GM19238 (cell line): ENCODE measurements around the gene SPEM1.

Source experiments
- DNase-seq: peaks from one replicate; pipeline ENCODE4 v3.0.0; 2011; ENCODE audit warnings: low spot score; ENCODE audit not compliant: insufficient read length

The SPEM1 gene, protein sequence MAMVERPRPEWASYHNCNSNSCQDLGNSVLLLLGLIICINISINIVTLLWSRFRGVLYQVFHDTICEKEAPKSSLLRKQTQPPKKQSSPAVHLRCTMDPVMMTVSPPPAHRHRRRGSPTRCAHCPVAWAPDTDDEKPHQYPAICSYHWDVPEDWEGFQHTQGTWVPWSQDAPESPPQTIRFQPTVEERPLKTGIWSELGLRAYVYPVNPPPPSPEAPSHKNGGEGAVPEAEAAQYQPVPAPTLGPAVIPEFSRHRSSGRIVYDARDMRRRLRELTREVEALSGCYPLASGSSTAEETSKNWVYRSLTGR

GRCh38 chr17:7419819-7420610 lies at the start of gene SPEM1:
Gene SPEM1 (plus strand): TSS chr17:7420324. CDS start chr17:7420385, 61 bp downstream.
- no peak for DNase-seq

DNA sequence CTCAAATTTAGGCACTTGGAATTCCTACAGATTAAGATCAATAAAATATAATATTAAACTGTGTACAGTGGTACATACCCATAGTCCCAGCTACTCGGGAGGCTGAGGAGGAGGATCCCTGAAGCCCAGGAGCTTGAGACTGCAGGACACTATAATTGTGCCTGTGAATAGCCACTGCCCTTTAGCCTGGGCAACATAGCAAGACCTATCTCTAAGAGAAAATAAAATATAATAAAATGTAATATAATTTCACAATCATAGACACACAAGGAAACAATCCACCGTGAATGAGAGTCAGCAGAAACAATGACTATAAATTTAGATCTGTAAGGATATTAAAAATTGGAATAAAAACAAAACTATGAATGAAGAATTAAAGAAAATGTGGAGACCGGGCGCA lies 49.3 kb upstream of the SPEM1 start:
- DNase-seq: no peak

DNA sequence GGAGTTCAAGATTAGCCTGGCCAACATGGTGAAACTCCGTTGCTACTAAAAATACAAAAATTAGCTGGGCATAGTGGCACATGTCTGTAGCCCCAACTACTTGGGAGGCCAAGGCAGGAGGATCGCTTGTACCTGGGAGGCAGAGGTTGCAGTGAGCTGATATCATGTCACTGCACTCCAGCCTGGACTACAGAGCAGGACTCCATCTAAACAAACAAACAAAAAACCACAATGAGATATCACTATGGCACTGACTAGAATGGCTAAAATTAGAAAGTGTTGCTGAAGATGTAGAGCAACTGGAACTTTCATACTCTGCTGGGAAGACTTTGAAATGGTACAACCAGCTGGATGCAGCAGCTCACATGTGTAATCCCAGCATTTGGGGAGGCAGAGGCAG lies 45.8 kb upstream of the SPEM1 start:
- DNase-seq: no peak

DNA sequence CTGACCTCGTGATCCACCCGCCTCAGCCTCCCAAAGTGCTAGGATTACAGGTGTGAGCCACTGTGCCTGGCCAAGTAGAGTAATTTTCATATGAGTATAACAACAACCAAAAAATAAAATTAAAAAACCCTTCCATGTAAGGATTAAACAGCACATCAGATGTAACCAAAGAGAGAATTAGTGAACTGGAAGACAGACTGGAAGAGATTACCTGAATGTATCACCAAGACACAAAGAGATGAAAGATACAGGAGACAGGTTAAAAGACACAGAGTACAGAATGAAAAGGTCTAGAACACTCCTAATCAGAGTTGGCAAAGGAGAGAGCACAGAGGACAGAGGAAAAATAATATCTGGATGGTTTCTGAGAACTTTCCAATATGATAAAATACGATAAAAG lies 41.0 kb upstream of the SPEM1 start:
- DNase-seq: no peak

- no peak for DNase-seq
Observed at GRCh38 chr17:7380321-7380720, 39.8 kb upstream of the SPEM1 start.

GRCh38 chr17:7380855-7381683 lies 39.1 kb upstream of the SPEM1 start, which contains the start of gene TNK1:
Gene TNK1 (plus strand): TSS chr17:7381089. CDS start chr17:7382927, 1,838 bp downstream.
- no peak for DNase-seq

DNA sequence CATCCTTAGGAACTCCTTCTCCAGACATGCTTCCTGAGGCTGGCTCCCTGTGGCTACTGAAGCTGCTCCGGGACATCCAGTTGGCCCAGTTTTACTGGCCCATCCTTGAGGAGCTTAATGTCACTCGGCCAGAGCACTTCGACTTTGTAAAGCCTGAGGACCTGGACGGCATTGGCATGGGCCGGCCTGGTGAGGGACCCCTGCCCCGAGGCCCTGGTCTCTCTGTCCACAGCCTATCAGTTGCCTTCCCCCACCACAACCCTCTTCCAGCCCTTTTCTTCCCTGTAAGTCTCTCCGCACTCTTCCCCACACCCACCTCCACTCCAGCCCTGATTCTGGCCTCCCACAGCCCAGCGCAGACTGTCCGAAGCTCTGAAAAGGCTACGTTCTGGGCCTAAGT lies 37.2 kb upstream of the SPEM1 start:
- no peak for DNase-seq

DNA sequence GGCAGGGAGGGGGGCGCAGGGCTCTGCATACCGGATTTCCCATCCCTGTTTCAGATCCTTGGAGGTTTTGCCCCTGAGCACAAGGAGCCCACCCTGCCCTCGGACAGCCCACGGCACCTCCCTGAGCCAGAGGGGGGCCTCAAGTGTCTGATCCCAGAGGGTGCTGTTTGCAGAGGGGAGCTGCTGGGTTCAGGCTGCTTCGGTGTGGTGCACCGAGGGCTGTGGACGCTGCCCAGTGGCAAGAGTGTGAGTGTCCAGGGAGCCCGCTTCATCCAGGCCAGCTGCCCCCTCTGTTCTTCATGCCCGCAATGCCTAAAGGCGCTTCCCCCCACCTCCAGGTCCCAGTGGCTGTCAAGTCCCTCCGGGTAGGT lies 36.8 kb upstream of the SPEM1 start:
- DNase-seq: no peak

GRCh38 chr17:7383742-7384488 lies 36.2 kb upstream of the SPEM1 start:
- peak; percentile 89 for DNase-seq

DNA sequence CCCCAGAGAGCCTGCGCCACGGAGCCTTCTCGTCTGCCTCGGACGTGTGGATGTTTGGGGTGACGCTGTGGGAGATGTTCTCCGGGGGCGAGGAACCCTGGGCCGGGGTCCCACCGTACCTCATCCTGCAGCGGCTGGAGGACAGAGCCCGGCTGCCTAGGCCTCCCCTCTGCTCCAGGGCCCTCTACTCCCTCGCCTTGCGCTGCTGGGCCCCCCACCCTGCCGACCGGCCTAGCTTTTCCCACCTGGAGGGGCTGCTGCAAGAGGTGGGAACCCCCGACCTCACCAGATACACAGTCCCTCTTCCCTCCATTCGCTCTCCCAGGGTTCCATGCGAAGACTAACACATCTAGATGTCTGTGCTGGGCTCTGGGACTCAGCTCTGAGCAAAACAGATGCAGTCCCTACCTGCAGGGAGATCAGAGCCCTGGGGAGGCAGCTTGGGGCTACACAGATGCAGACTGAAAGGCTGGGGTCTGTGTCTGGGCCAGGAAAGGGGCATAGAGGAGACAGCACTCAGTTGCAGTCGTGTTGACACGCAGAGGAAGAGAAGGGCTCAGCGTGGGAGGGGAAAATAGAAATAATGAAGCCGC lies 35.5 kb upstream of the SPEM1 start:
- no peak for DNase-seq

- DNase-seq: no peak
Observed at GRCh38 chr17:7388856-7389255, 31.3 kb upstream of the SPEM1 start.

GRCh38 chr17:7389924-7390910 lies 29.9 kb upstream of the SPEM1 start:
- no peak for DNase-seq

GRCh38 chr17:7391307-7391706 lies 28.8 kb upstream of the SPEM1 start:
- no peak for DNase-seq

- DNase-seq: no peak
Observed at GRCh38 chr17:7392696-7393612, 27.2 kb upstream of the SPEM1 start.

GRCh38 chr17:7393613-7394451 lies 26.3 kb upstream of the SPEM1 start:
- DNase-seq: peak; percentile 80

- DNase-seq: peak; percentile 98
Observed at GRCh38 chr17:7394452-7395191, 25.5 kb upstream of the SPEM1 start, which contains the start of gene PLSCR3. Gene PLSCR3 (minus strand): TSS chr17:7394525. CDS start chr17:7394110, 415 bp downstream.

GRCh38 chr17:7396147-7396546 lies 24.0 kb upstream of the SPEM1 start:
- DNase-seq: no peak
